ENCODE measurements around the gene HNF1B.

- TF ChIP-seq POLR2A (IDR thresholded peaks at IDR 0.05) (no peak), EP300 (IDR thresholded peaks at IDR 0.05) (no peak), POLR2AphosphoS5 (IDR thresholded peaks at IDR 0.05) (no peak)
- TF ChIP-seq, protein P1, sequence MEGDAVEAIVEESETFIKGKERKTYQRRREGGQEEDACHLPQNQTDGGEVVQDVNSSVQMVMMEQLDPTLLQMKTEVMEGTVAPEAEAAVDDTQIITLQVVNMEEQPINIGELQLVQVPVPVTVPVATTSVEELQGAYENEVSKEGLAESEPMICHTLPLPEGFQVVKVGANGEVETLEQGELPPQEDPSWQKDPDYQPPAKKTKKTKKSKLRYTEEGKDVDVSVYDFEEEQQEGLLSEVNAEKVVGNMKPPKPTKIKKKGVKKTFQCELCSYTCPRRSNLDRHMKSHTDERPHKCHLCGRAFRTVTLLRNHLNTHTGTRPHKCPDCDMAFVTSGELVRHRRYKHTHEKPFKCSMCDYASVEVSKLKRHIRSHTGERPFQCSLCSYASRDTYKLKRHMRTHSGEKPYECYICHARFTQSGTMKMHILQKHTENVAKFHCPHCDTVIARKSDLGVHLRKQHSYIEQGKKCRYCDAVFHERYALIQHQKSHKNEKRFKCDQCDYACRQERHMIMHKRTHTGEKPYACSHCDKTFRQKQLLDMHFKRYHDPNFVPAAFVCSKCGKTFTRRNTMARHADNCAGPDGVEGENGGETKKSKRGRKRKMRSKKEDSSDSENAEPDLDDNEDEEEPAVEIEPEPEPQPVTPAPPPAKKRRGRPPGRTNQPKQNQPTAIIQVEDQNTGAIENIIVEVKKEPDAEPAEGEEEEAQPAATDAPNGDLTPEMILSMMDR (IDR thresholded peaks at IDR 0.05) = no peak
Observed at GRCh38 chr17:37696366-37696765, 48.5 kb downstream of the HNF1B start.
